ENCODE results near the gene SERPINB7. TPM values are rescaled to one million over a fixed set of nuclear protein-coding genes. Genes with fewer than 3 reads are reported as not detected.

SERPINB7 gene
- total and polyA plus RNA-seq, 2 of the 8 experiments (the other 6 are each of a cell fraction or from before 2014, with no cell fraction given) = not detected

- TF ChIP-seq, protein P1, sequence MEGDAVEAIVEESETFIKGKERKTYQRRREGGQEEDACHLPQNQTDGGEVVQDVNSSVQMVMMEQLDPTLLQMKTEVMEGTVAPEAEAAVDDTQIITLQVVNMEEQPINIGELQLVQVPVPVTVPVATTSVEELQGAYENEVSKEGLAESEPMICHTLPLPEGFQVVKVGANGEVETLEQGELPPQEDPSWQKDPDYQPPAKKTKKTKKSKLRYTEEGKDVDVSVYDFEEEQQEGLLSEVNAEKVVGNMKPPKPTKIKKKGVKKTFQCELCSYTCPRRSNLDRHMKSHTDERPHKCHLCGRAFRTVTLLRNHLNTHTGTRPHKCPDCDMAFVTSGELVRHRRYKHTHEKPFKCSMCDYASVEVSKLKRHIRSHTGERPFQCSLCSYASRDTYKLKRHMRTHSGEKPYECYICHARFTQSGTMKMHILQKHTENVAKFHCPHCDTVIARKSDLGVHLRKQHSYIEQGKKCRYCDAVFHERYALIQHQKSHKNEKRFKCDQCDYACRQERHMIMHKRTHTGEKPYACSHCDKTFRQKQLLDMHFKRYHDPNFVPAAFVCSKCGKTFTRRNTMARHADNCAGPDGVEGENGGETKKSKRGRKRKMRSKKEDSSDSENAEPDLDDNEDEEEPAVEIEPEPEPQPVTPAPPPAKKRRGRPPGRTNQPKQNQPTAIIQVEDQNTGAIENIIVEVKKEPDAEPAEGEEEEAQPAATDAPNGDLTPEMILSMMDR (IDR thresholded peaks at IDR 0.05; ENCODE audit: control extremely low read depth in 1 of 3, insufficient read depth in 1 of 3, low read depth in 1 of 3, low read length in 3 of 3) = no peak
These were observed 45.5 kb downstream of the SERPINB7 start (continued) for GRCh38 chr18:63820694-63821093.

Measured in H1 (cell line).